ENCODE results near the gene DISP1.

DNA sequence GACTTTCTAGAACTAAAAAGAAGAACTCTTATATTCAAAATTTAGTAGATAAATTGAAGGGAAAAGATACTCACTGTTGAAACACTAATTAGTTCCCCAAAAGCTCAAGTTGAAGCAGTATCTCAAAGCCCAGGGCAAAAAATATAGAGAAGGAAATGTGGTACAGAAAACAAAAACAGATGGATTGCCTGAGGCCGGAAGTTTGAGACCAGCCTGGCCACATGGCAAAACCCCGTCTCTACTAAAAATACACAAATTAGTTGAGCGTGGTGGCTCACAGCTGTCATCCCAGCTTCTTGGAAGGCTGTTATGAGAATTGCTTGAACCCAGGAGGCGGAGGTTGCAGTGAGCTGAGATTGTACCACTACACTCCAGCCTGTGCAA is 41.9 kb upstream of the DISP1 start:
- TF ChIP-seq, protein P1, sequence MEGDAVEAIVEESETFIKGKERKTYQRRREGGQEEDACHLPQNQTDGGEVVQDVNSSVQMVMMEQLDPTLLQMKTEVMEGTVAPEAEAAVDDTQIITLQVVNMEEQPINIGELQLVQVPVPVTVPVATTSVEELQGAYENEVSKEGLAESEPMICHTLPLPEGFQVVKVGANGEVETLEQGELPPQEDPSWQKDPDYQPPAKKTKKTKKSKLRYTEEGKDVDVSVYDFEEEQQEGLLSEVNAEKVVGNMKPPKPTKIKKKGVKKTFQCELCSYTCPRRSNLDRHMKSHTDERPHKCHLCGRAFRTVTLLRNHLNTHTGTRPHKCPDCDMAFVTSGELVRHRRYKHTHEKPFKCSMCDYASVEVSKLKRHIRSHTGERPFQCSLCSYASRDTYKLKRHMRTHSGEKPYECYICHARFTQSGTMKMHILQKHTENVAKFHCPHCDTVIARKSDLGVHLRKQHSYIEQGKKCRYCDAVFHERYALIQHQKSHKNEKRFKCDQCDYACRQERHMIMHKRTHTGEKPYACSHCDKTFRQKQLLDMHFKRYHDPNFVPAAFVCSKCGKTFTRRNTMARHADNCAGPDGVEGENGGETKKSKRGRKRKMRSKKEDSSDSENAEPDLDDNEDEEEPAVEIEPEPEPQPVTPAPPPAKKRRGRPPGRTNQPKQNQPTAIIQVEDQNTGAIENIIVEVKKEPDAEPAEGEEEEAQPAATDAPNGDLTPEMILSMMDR (conservative IDR thresholded peaks at IDR 0.05; ENCODE audit: low read depth in 2 of 2) = no peak
- TF ChIP-seq, protein P2, sequence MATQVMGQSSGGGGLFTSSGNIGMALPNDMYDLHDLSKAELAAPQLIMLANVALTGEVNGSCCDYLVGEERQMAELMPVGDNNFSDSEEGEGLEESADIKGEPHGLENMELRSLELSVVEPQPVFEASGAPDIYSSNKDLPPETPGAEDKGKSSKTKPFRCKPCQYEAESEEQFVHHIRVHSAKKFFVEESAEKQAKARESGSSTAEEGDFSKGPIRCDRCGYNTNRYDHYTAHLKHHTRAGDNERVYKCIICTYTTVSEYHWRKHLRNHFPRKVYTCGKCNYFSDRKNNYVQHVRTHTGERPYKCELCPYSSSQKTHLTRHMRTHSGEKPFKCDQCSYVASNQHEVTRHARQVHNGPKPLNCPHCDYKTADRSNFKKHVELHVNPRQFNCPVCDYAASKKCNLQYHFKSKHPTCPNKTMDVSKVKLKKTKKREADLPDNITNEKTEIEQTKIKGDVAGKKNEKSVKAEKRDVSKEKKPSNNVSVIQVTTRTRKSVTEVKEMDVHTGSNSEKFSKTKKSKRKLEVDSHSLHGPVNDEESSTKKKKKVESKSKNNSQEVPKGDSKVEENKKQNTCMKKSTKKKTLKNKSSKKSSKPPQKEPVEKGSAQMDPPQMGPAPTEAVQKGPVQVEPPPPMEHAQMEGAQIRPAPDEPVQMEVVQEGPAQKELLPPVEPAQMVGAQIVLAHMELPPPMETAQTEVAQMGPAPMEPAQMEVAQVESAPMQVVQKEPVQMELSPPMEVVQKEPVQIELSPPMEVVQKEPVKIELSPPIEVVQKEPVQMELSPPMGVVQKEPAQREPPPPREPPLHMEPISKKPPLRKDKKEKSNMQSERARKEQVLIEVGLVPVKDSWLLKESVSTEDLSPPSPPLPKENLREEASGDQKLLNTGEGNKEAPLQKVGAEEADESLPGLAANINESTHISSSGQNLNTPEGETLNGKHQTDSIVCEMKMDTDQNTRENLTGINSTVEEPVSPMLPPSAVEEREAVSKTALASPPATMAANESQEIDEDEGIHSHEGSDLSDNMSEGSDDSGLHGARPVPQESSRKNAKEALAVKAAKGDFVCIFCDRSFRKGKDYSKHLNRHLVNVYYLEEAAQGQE (IDR thresholded peaks at IDR 0.05; ENCODE audit: unreplicated experiment) = no peak
- TF ChIP-seq POLR2AphosphoS5 (IDR thresholded peaks at IDR 0.05; ENCODE audit: low read depth) (no peak), EZH2 (IDR thresholded peaks at IDR 0.05; ENCODE audit: low read depth, unreplicated experiment) (no peak)
- TF ChIP-seq, protein P3, sequence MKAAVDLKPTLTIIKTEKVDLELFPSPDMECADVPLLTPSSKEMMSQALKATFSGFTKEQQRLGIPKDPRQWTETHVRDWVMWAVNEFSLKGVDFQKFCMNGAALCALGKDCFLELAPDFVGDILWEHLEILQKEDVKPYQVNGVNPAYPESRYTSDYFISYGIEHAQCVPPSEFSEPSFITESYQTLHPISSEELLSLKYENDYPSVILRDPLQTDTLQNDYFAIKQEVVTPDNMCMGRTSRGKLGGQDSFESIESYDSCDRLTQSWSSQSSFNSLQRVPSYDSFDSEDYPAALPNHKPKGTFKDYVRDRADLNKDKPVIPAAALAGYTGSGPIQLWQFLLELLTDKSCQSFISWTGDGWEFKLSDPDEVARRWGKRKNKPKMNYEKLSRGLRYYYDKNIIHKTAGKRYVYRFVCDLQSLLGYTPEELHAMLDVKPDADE (IDR thresholded peaks at IDR 0.05) = no peak
